WERI-Rb-1 (cell line): Measurements from ENCODE around the gene PRMT7.

ENCODE experiments used
- DNase-seq: peaks from one replicate; pipeline ENCODE4 v3.0.0-alpha.2; 2020
- H3K27ac ChIP-seq: fragments of 250-450 bp; sonication (Bioruptor Pico); 2 replicates; pipeline ENCODE4 v1.5.1; 2020; ENCODE audit warnings: mild to moderate bottlenecking, moderate library complexity
- H3K27me3 ChIP-seq: fragments of 250-450 bp; sonication (Bioruptor Pico); 2 replicates; pipeline ENCODE4 v1.5.1; 2021; ENCODE audit warnings: mild to moderate bottlenecking, low read depth, moderate library complexity; ENCODE audit not compliant: insufficient read depth, severe bottlenecking
- H3K36me3 ChIP-seq: fragments of 250-450 bp; sonication (Bioruptor Pico); 2 replicates; pipeline ENCODE4 v1.5.1; 2020; ENCODE audit warnings: mild to moderate bottlenecking, moderate library complexity
- H3K4me3 ChIP-seq: 2 replicates; pipeline ENCODE4 v1.5.1; 2011; ENCODE audit warnings: low read depth, mild to moderate bottlenecking, control low read depth, low read length
- H3K9me3 ChIP-seq: fragments of 250-450 bp; sonication (Bioruptor Pico); 2 replicates; pipeline ENCODE4 v1.5.1; 2021; ENCODE audit warnings: mild to moderate bottlenecking, moderate library complexity; ENCODE audit not compliant: severe bottlenecking
- TF ChIP-seq, protein P1 (sequence below): IDR thresholded peaks from 2 replicates; pipeline ENCODE4 v1.5.1; 2011; ENCODE audit warnings: low read depth, mild to moderate bottlenecking, control low read depth, inconsistent platforms, low read length

Gene PRMT7

DNA sequence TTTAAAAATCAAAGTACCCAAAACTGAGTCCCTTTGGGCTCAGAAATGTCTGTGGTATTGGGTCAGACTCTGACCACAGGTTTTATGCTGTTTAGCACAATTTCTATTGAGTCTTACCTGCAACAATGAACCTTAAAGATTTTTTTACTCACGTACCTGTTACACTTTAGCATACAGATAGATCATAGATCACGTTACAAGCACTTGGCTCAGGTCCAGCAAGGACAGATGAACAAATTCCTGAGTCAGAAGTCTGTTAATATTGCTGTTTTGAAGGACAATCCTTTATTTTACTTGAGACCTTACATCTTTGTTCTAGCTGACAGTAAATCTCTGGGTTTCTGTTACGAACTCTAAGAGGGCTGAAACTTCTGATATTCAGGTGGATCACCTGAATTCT is 12.9 kb upstream of the PRMT7 start:
- Histone ChIP-seq H3K4me3 (no peak overlapping the region), H3K9me3 (no peaks in the 10 kb centered on the region), H3K27me3 (no peaks in the 10 kb centered on the region), H3K27ac (no peak overlapping the region), H3K36me3 (peaks cover 85% of the 10 kb centered on the region)
- no peak for DNase-seq
- TF ChIP-seq, protein P1, sequence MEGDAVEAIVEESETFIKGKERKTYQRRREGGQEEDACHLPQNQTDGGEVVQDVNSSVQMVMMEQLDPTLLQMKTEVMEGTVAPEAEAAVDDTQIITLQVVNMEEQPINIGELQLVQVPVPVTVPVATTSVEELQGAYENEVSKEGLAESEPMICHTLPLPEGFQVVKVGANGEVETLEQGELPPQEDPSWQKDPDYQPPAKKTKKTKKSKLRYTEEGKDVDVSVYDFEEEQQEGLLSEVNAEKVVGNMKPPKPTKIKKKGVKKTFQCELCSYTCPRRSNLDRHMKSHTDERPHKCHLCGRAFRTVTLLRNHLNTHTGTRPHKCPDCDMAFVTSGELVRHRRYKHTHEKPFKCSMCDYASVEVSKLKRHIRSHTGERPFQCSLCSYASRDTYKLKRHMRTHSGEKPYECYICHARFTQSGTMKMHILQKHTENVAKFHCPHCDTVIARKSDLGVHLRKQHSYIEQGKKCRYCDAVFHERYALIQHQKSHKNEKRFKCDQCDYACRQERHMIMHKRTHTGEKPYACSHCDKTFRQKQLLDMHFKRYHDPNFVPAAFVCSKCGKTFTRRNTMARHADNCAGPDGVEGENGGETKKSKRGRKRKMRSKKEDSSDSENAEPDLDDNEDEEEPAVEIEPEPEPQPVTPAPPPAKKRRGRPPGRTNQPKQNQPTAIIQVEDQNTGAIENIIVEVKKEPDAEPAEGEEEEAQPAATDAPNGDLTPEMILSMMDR, result no peak

DNA sequence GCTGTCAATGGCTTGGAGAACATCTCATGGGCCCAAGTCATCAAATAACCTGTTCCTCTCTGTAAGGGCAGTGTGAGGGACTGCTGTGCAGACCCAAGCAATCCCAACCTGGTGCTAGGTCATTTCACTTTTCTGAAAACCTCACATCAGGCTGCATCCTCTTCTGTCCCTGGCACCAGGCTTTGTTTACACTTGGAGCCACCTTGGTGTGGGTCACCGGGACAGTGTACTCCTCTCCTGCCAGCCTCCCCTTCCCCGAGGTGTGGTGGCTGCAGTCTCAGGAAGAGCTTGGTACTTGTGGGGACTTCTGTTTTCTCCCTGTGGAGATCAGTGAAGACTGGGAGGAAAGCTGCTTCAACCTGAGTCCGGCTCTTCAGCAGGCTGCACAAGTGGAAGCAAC is 12.5 kb upstream of the PRMT7 start:
- TF ChIP-seq, protein P1, result no peak
- DNase-seq, result no peak
- Histone ChIP-seq H3K36me3 (peaks cover 87% of the 10 kb centered on the region), H3K9me3 (no peaks in the 10 kb centered on the region), H3K27ac (no peak overlapping the region), H3K27me3 (no peaks in the 10 kb centered on the region), H3K4me3 (no peak overlapping the region)

DNA sequence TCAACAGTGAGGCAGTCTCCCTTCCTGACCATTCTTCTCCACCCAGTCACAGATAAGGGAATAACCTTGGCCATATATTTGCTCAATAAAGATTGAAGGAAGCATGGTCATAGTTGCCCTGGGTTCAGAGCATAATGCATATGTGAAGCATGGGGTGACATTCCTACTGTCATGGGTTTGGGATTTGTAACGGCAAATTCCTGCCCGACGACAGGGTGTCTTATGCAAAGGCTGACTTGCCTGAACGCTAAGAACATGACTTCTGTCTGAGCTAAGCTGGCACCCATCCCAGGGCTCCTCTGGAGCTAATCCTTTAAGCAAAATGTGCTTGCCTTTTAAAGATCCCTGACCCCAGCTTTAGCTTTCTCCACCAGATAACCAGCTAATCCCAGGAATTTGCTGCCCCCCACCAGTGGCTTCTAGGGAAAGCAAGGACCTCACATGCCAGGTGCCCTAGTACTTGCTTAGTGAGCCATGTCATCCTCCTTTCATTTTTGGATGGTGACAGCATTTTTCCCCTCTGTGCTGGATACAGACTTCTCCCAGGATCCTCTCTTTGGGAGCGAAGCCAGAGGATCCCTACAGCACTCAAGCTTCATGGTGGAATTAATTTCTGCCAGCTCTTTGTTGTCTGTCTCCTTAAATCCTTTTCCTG is 11.8 kb upstream of the PRMT7 start:
- no peak overlapping the region for H3K4me3 ChIP-seq
- peaks cover 87% of the 10 kb centered on the region for H3K36me3 ChIP-seq
- DNase-seq, result peak; percentile 91
- no peaks in the 10 kb centered on the region for H3K27me3 ChIP-seq
- H3K27ac ChIP-seq, result 0 out of 2 replicates have a peak overlapping the region, but pooled peaks have one; percentile 1
- no peaks in the 10 kb centered on the region for H3K9me3 ChIP-seq
- TF ChIP-seq, protein P1, result 0 out of 2 replicates have a peak, but pooled peaks have one; percentile 6

DNA sequence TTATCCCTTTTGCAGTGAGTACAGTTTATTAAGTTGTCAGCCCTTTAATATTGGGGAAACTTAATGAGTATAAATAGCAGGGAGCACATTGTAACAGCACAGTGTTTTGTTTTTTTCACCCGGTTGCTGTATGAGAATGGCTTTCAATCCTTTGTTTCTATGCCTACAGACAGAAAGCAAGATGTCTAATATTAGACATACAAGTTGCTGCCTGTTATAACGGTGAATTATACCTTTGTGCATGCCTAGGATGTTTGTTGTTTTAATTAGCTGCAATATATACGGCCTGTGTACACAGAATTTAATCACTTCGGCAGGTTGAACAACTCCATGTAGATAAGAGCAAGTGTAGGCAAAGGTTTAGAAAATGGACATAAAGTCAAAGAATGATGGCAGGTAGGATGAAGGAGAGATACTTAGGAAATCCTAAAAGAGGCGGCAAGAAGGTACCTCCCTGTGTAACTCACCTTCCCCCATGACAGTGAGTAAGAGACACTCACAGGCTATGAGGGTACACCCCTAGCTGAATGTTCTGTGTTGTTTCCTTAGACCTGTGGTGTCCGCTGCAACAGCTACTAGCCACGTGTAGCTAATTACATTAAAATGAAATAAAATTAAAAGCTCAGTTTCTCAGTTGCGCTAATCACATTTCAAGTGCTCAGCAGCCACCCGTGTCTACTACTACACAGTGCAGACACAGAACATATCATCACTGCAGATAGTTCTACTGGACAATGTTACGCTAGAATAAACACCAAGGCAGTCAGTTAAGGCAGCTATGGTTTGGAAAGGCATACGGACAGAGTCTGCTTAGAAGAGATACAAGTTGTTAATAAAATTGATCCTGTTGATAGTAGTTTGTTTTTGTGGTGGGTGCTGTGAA is 11.0 kb upstream of the PRMT7 start:
- no peaks in the 10 kb centered on the region for H3K27me3 ChIP-seq
- H3K9me3 ChIP-seq, result no peaks in the 10 kb centered on the region
- no peak for DNase-seq
- no peak overlapping the region for H3K4me3 ChIP-seq
- TF ChIP-seq, protein P1, result no peak
- peak overlapping the region; percentile 1; the same call in 1 of the 2 replicates for H3K27ac ChIP-seq
- H3K36me3 ChIP-seq, result peaks cover 87% of the 10 kb centered on the region

DNA sequence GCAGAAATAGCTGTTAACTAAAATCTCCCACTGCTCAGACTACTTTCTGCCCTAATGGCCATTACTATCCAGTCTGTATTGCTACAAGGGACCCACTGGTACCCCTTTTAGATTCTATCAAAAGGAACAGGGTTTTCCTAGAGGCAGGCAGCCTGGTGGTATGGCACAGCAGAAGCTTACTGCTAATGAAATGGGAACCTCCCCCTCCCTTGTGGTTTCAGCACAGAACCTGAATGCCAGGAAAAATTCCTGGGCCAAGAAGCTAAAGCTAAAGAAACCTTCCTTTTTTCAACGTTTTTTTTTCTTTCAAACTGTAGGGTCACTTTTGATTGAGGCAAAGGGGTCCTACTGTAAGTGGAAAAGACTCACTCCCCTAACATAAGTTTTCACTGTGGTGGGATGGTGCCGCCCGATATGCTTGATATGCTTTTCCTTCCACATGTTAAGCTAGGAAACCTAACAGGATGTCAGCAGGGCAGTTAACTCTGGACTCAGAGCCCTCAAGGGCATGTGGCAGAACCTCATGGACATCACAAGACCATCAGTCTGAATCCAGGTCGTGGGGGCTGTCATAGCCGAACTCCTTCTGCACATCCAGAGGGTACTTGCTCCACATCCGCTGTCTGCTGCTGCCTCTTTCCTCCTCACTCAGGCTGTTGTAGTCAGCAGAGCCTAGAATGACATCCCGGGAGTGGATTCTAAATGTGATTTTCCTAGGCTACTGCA is 9.9 kb upstream of the PRMT7 start:
- peaks cover 85% of the 10 kb centered on the region for H3K36me3 ChIP-seq
- no peak overlapping the region for H3K27ac ChIP-seq
- H3K27me3 ChIP-seq, result no peaks in the 10 kb centered on the region
- no peaks in the 10 kb centered on the region for H3K9me3 ChIP-seq
- DNase-seq, result no peak
- TF ChIP-seq, protein P1, result no peak
- no peak overlapping the region for H3K4me3 ChIP-seq
